ENCODE data around the gene RNU6-9. TPM values are rescaled to one million over a fixed set of nuclear protein-coding genes. Genes with fewer than 3 reads are reported as not detected.
"Not testable (repeated sequence)": the region's sequence is repeated elsewhere in the genome, so short reads cannot be mapped to it uniquely, and the experiment has no call there.

RNU6-9 gene
- total RNA-seq, 4 donors from 2014 or later, result not detected

- H3K4me3 ChIP-seq, result no peak overlapping the region
- H3K4me1 ChIP-seq, result peaks cover 31% of the 10 kb centered on the region
- peak; percentile 95 to 96 for DNase-seq (ENCODE audit: low spot score in 2 of 2)
- TF ChIP-seq POLR2AphosphoS5 (IDR thresholded peaks at IDR 0.05), result peak in 2 of 3 donors; percentile 88
- peak; percentile 22 for TF ChIP-seq EP300 (IDR thresholded peaks at IDR 0.05)
- TF ChIP-seq CTCF (IDR thresholded peaks at IDR 0.05), result no peak
- TF ChIP-seq POLR2A (IDR thresholded peaks at IDR 0.05), result peak in 1 of 2 donors; percentile 16
- peak overlapping the region; percentile 63 for H3K27ac ChIP-seq
- H3K27me3 ChIP-seq, result peaks cover 41% of the 10 kb centered on the region
- 76% methylated on average over 6 of the region's 28 CpGs for WGBS
- H3K36me3 ChIP-seq, result no peaks in the 10 kb centered on the region
- H3K9me3 ChIP-seq, result no peaks in the 10 kb centered on the region
Observed at GRCh38 chr19:850221-850978, 42.9 kb upstream of the RNU6-9 start.

GRCh38 chr19:850979-851335 is 42.3 kb upstream of the RNU6-9 start:
- Histone ChIP-seq H3K27me3 (peaks cover 37% of the 10 kb centered on the region), H3K9me3 (no peaks in the 10 kb centered on the region), H3K4me1 (peaks cover 31% of the 10 kb centered on the region), H3K4me3 (no peak overlapping the region), H3K27ac (peak overlapping the region; percentile 63), H3K36me3 (no peaks in the 10 kb centered on the region)
- no peak for DNase-seq (ENCODE audit: low spot score in 2 of 2)
- WGBS, result no CpG with 5 or more reads among the region's 13 CpGs
- TF ChIP-seq EP300 (IDR thresholded peaks at IDR 0.05) (no peak), CTCF (IDR thresholded peaks at IDR 0.05) (no peak), POLR2AphosphoS5 (IDR thresholded peaks at IDR 0.05) (no peak), POLR2A (IDR thresholded peaks at IDR 0.05) (no peak)

GRCh38 chr19:852136-853013 is 40.9 kb upstream of the RNU6-9 start, which contains the start of gene ELANE:
Gene ELANE, plus strand, starts transcription at chr19:852303. Its CDS starts 26 bp downstream, at chr19:852329.
- Histone ChIP-seq H3K9me3 (no peaks in the 10 kb centered on the region), H3K27me3 (peaks cover 28% of the 10 kb centered on the region), H3K4me1 (peaks cover 31% of the 10 kb centered on the region), H3K27ac (peak within 1 kb of the TSS; percentile 63), H3K4me3 (no peak within 1 kb of the TSS), H3K36me3 (no peaks in the 10 kb centered on the region)
- DNase-seq (ENCODE audit: low spot score in 2 of 2), result no peak
- WGBS, result 60% methylated on average over 26 of the region's 55 CpGs
- TF ChIP-seq POLR2A (IDR thresholded peaks at IDR 0.05), result no peak
- no peak for TF ChIP-seq CTCF (IDR thresholded peaks at IDR 0.05)
- no peak for TF ChIP-seq POLR2AphosphoS5 (IDR thresholded peaks at IDR 0.05)
- no peak for TF ChIP-seq EP300 (IDR thresholded peaks at IDR 0.05)

GRCh38 chr19:853014-853585 is 40.2 kb upstream of the RNU6-9 start:
- Histone ChIP-seq H3K9me3 (no peaks in the 10 kb centered on the region), H3K4me3 (no peak overlapping the region), H3K27me3 (peaks cover 21% of the 10 kb centered on the region), H3K4me1 (peaks cover 24% of the 10 kb centered on the region), H3K27ac (no peak overlapping the region), H3K36me3 (no peaks in the 10 kb centered on the region)
- DNase-seq (ENCODE audit: low spot score in 2 of 2), result no peak
- 9% methylated on average over 21 of the region's 67 CpGs for WGBS
- TF ChIP-seq CTCF (IDR thresholded peaks at IDR 0.05) (no peak), POLR2AphosphoS5 (IDR thresholded peaks at IDR 0.05) (no peak), EP300 (IDR thresholded peaks at IDR 0.05) (no peak), POLR2A (IDR thresholded peaks at IDR 0.05) (no peak)

GRCh38 chr19:853614-854220 is 39.6 kb upstream of the RNU6-9 start:
- H3K27ac ChIP-seq; H3K9me3 ChIP-seq; DNase-seq (ENCODE audit: low spot score in 2 of 2); H3K4me3 ChIP-seq; H3K36me3 ChIP-seq: not testable (repeated sequence)
- Histone ChIP-seq H3K27me3 (peaks cover 15% of the 10 kb centered on the region), H3K4me1 (peaks cover 21% of the 10 kb centered on the region)
- 91% methylated on average over 8 of the region's 17 CpGs for WGBS

All from suprapubic skin (tissue), 4 donors.